ENCODE data around the gene SMG1.
"Not testable (repeated sequence)": the region's sequence is repeated elsewhere in the genome, so short reads cannot be mapped to it uniquely, and the experiment has no call there.

SMG1 gene

GRCh38 chr16:18933501-18933900 lies 7.3 kb upstream of the SMG1 start:
- no peak for DNase-seq (ENCODE audit: low read depth, low spot score)

- DNase-seq (ENCODE audit: low read depth, low spot score) = no peak
These were observed 6.2 kb upstream of the SMG1 start for GRCh38 chr16:18932243-18932987.

DNA sequence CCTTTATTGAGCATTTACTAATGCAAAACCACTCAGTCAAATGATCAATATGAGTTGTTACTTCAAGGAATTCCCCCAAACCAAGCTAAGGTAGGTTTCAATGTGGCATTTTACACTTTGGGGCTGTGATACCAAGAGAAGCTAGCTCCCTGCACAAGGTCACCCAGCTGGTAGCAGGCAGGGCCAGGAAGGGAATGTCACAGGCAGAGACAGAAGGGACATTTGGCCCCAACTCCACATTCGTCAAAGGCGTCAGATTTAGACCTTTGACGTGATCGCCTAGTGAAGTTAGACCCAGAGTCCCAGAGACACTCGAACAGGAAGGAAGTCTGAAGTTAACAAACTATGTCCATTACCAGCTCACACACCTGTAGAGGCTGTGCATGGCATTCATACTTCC lies 5.5 kb upstream of the SMG1 start:
- no peak for DNase-seq (ENCODE audit: low read depth, low spot score)

DNA sequence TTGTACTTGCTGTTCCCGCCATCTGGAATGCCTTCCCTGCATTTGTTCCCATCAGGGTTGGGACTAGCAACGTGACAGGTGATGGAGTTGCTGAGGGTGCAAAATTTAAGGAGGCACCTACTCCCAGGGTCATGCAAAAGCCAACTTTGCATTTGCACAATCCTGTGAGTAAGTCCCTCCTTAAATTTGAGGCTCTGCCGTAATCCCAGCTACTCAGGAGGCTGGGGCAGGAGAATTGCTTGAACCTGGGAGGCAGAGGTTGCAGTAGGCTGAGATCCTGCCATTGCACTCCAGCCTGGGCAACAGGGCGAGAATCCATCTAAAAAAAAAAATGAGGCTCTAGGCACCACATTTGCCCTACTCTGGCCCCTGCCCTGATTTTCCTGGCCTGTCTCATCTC lies 3.9 kb upstream of the SMG1 start:
- DNase-seq (ENCODE audit: low read depth, low spot score) = not testable (repeated sequence)

DNA sequence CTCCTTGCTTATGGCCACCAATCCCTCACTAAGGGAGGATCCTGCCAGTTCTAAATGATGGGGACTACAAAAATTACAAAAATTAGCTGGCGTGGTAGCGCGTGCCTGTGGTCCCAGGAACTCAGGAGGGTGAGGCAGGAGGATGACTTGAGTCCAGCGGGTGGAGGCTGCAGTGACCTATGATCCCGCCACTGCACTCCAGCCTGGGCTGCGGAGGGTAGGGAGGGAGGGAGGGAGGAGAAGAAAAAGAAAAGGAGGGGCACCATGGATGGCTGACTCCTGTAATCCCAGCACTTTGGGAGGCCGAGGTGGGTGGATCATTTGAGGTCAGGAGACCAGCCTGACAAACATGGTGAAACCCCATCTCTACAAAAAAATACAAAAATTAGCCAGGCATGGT lies 1.9 kb upstream of the SMG1 start:
- DNase-seq (ENCODE audit: low read depth, low spot score) = not testable (repeated sequence)

DNA sequence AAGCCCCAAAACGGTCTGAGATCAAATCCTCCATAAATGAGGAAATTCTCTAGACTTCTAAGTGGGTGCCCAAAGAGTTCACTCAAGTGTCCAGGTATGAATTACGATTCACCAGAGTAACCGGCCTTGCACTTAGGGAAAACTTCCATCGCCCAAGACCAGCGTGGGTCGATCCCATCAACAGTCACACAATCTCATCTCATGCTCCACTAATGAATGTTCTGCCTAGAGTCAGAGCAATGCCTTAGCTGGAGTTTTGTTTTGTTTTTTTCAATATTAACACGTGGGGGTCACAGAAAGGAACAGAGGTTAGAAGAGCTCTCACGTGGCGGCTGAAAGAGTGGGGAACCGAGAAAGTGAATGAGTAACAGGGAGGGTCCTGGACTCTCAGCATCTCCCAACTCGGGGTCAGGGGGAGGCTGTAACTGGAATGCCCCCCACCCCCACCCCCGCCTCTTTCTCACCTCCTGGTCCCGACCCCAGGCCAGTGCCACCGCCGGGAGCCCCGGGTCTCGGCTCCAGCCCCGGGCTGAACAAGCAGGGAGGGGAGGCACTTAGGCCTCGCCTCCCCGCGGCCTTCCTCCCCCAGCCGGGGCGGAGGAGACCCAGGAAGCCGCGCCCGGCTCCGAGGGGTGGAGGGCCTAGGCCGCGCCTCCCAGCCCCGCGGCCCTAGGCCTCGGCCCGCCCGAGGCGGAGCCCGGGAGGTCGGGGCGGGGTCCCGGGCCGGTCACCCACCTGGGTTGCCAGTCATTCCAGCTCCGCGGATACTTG lies 808 bp downstream of the SMG1 start:
- not testable (repeated sequence) for DNase-seq (ENCODE audit: low read depth, low spot score)

GRCh38 chr16:18923935-18924334 lies 2.3 kb downstream of the SMG1 start:
- not testable (repeated sequence) for DNase-seq (ENCODE audit: low read depth, low spot score)

GRCh38 chr16:18923124-18923523 lies 3.1 kb downstream of the SMG1 start:
- not testable (repeated sequence) for DNase-seq (ENCODE audit: low read depth, low spot score)

DNA sequence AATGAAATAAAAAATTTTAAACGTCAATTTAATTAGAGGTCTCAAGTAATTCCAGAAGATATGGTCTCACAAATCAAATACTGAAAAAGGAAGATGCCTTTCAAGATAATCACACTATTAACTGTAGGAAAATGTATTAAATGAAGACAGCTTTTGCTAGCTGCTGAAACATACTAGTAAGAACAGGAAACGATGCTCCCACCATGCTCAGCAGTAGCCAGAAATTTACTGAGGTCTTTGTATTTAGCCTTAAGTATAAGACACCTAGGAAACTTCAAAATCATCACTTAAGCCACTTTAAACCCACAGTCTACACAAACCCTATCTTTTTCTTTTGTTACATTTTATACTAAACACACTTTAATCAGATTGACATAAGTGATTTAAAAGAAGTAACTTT lies 16.6 kb downstream of the SMG1 start:
- DNase-seq (ENCODE audit: low read depth, low spot score) = not testable (repeated sequence)

DNA sequence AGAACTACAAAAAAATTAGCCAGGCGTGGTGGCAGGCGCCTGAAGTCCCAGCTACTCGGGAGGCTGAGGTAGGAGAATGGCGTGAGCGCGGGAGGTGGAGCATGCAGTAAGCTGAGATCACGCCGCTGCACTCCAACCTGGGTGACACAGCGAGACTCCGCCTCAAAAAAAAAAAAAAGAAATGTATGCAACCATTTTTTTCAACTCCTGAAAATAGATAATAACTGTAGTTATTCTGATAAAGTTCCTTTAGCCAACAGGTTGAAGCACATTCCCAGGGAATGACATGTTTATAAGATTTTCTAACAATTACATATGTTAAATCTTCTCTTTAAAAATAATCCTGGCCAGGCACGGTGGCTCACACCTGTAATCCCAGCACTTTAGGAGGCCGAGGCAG lies 17.5 kb downstream of the SMG1 start:
- DNase-seq (ENCODE audit: low read depth, low spot score) = not testable (repeated sequence)

- DNase-seq (ENCODE audit: low read depth, low spot score) = not testable (repeated sequence)
These were observed 23.4 kb downstream of the SMG1 start for GRCh38 chr16:18902778-18903177.

GRCh38 chr16:18902044-18902443 lies 24.2 kb downstream of the SMG1 start:
- not testable (repeated sequence) for DNase-seq (ENCODE audit: low read depth, low spot score)

DNA sequence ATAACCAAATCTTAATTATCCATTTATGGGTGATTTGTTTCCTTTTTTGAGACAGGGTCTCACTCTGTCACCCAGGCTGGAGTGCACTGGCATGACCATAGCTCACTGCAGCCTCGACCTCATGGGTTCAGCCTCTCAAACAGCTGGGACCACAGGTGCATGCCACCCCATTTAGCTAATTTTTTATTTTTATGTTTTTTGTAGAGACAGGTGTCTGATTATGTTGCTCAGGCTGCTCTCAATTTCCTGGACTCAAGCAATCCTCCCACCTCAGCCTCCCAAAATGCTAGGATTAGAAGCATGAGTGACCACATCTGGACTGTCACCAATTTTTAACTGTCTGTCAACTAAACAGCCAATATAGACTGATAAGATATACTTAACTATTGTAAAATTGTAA lies 25.0 kb downstream of the SMG1 start:
- not testable (repeated sequence) for DNase-seq (ENCODE audit: low read depth, low spot score)

DNA sequence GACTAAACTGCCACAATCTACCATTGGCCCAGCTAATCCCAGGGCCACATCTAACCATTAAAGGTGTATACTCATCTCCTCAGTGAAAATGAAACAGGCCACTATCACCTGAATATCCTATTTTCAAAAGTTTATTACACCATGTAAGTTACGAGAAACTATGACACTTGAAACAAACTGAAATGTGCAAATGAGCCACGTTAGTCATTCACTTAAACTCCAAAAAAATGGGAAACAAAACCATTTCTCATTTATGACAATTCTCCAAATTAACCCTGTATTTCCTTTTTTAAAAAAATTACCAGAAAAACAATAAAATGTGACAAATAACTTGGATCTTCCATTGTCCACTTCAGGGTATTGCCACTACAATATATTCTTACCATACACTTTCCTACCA lies 41.8 kb downstream of the SMG1 start:
- not testable (repeated sequence) for DNase-seq (ENCODE audit: low read depth, low spot score)

DNA sequence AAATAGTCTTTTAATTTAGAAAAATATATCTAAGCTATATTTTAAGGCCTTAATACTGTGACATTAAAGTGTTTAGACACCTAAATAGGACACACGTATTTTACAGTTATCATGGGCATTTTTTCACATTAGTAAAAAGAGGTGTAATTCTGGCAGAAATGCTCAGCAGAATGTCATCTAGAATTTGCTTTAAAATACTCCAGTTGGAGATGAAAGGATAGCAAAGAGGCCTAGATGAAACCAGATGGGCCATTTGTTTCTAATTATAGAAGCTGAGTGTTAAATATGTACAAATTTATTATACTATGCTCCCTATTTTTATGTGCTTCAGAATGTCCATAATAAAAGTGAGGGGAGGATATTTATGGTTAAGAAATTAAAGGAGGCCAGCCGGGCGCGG lies 48.5 kb downstream of the SMG1 start:
- not testable (repeated sequence) for DNase-seq (ENCODE audit: low read depth, low spot score)

GRCh38 chr16:18877259-18877658 lies 48.9 kb downstream of the SMG1 start:
- not testable (repeated sequence) for DNase-seq (ENCODE audit: low read depth, low spot score)

- DNase-seq (ENCODE audit: low read depth, low spot score) = not testable (repeated sequence)
These were observed 49.9 kb downstream of the SMG1 start for GRCh38 chr16:18876301-18876700.

- DNase-seq (ENCODE audit: low read depth, low spot score) = not testable (repeated sequence)
These were observed 57.0 kb downstream of the SMG1 start for GRCh38 chr16:18869043-18869771.

DNA sequence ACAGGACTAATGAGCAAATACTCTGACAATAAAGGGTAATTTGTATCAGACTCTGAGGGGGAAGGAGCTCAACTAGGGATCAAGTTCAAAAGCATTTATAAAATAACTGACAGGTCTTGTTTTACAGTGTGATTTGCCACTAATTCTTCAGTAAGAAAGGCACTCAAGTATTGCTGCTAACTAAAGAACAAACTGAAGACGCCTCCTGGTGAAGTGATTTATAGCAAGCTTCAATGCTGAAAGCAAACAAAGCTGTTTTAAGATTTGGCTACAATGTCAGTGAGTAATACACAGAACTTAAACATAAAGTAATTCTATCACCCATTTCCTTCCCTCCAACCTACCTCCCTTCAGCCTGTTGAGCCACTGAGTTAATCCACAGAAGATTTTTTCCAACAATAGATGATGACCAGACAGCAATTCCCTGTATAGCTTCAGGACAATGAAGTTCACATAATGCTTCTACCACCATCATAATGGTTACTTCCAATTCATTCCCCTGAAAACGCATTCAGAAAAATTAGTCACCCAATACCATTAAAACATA lies 59.9 kb downstream of the SMG1 start:
- DNase-seq (ENCODE audit: low read depth, low spot score) = peak; percentile 3

DNA sequence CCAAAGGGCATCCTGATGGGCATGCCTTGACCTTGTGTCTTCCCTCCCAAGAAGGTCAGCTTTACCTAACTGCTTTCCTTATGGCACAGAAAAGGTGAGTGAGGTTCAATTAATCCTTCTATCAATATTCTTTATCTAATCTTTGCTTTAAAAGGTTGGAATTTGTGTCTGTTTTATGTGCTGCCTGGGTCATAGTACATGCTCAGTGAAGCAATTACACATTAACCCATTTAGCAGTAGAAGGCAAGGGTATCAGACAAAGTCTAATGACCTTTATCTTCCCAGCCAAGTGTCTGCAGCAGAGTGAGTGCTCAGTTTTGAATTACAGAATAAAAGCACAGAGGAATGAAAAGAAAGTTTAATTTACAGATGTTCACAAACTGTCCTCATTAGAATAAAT lies 63.3 kb downstream of the SMG1 start:
- DNase-seq (ENCODE audit: low read depth, low spot score) = not testable (repeated sequence)

GRCh38 chr16:18855196-18855595 lies 71.0 kb downstream of the SMG1 start:
- no peak for DNase-seq (ENCODE audit: low read depth, low spot score)

DNA sequence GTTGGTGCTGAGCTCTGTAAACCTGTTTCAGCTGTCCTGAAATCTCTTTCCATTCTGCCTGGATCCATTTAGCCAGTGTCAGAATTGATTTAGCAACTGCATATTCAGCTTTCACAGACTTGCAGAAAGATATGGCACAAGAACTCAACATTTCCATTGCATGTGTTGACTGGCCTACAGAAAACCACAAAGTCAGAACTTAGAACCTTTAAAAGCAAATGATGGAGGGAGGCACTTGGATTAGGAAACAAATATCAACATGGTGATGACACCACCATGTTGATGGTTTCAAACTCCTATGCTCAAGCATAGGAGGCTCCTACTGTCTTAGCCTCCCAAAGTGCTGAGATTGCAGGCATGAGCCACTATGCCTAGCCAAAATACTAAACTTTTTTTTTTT lies 72.5 kb downstream of the SMG1 start:
- no peak for DNase-seq (ENCODE audit: low read depth, low spot score)
